ENCODE results near the gene ZNF701. TPM values are rescaled to one million over a fixed set of nuclear protein-coding genes. Genes with fewer than 3 reads are reported as not detected.

ZNF701 gene
- total and polyA plus RNA-seq, 2 of the 13 experiments (the other 11 are each of a cell fraction or from before 2014, with no cell fraction given) = 4.5 to 6.3 TPM

- TF ChIP-seq ARID4A (CRISPR knock-in tag; IDR thresholded peaks at IDR 0.05; ENCODE audit: borderline replicate concordance) = peak; percentile 72; the same call in 1 of the 2 replicates
- TF ChIP-seq TFDP2 (CRISPR knock-in tag; IDR thresholded peaks at IDR 0.05) = peak; percentile 8; the same call in 1 of the 2 replicates
- peak; percentile 59; the same call in 1 of the 2 replicates for TF ChIP-seq IKZF5 (CRISPR knock-in tag; IDR thresholded peaks at IDR 0.05)
- no peak for TF ChIP-seq ZNF33B (CRISPR knock-in tag; IDR thresholded peaks at IDR 0.05)
- TF ChIP-seq ADNP (CRISPR knock-in tag; IDR thresholded peaks at IDR 0.05) = no peak
- peak; percentile 50; the same call in 1 of the 2 replicates for TF ChIP-seq KDM2A (CRISPR knock-in tag; IDR thresholded peaks at IDR 0.05; ENCODE audit: borderline replicate concordance, low read depth)
- peak; percentile 72; the same call in 1 of the 2 replicates for TF ChIP-seq SP4 (CRISPR knock-in tag; IDR thresholded peaks at IDR 0.05)
- peak; percentile 27; the same call in 1 of the 2 replicates for TF ChIP-seq ZNF350 (CRISPR knock-in tag; IDR thresholded peaks at IDR 0.05; ENCODE audit: borderline replicate concordance, low read depth)
- no peak for TF ChIP-seq ZBTB8A (CRISPR knock-in tag; IDR thresholded peaks at IDR 0.05; ENCODE audit: borderline replicate concordance, low read depth)
- TF ChIP-seq ZNF878 (CRISPR knock-in tag; IDR thresholded peaks at IDR 0.05) = no peak
- peak; percentile 75 for TF ChIP-seq DRAP1 (CRISPR knock-in tag; IDR thresholded peaks at IDR 0.05)
- TF ChIP-seq ZFY (CRISPR knock-in tag; IDR thresholded peaks at IDR 0.05) = peak; percentile 51
- peak; percentile 68; the same call in 1 of the 2 replicates for TF ChIP-seq ZNF501 (CRISPR knock-in tag; IDR thresholded peaks at IDR 0.05)
- TF ChIP-seq PRDM15 (CRISPR knock-in tag; IDR thresholded peaks at IDR 0.05) = 0 out of 2 replicates have a peak, but pooled peaks have one; percentile 36
- no peak; the same call in 1 of the 2 replicates for TF ChIP-seq SALL1 (CRISPR knock-in tag; IDR thresholded peaks at IDR 0.05)
- peak; percentile 86 for TF ChIP-seq POLR2A (IDR thresholded peaks at IDR 0.05; ENCODE audit: insufficient read depth in 1 of 2, low read depth in 2 of 2, low read length in 2 of 2)
- no peak for TF ChIP-seq HNRNPUL1 (IDR thresholded peaks at IDR 0.05; ENCODE audit: low read depth, low read length)
- no peak for TF ChIP-seq NCOA1 (CRISPR knock-in tag; IDR thresholded peaks at IDR 0.05)
Observed at GRCh38 chr19:52570000-52570861, at the start of gene ZNF701 (continued).

Measured in HepG2 (cell line).